ENCODE results near the gene TMEM179.

DNA sequence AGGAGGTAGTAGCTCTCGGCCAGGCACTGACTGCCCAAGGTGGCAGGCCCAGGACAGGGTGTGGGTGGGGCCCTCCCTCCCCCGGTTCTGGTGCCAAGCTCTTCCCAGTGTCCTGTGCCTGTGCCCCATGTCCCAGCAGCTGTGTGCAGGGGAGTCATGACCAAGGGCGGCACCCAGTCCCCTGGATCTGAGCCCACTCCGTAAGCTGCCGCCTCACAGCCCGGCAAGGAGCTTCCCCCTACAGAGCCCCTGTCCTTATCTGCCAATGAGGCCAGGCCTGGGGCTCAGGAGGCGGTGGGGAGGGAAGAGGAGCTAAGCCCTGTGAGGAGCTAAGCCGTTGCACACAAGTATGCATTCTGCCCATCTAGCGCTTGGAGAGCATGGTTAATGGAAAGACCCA is 30.6 kb downstream of the TMEM179 start:
- TF ChIP-seq RARB (CRISPR knock-in tag; IDR thresholded peaks at IDR 0.05) (no peak), ARNTL (CRISPR knock-in tag; IDR thresholded peaks at IDR 0.05; ENCODE audit: borderline replicate concordance, low read depth) (no peak), POU6F1 (CRISPR knock-in tag; IDR thresholded peaks at IDR 0.05; ENCODE audit: borderline replicate concordance, low read depth) (no peak), ZFP3 (CRISPR knock-in tag; IDR thresholded peaks at IDR 0.05) (no peak), OSR1 (CRISPR knock-in tag; IDR thresholded peaks at IDR 0.05) (no peak), SNAI2 (CRISPR knock-in tag; IDR thresholded peaks at IDR 0.05) (no peak)
- TF ChIP-seq, protein P1, sequence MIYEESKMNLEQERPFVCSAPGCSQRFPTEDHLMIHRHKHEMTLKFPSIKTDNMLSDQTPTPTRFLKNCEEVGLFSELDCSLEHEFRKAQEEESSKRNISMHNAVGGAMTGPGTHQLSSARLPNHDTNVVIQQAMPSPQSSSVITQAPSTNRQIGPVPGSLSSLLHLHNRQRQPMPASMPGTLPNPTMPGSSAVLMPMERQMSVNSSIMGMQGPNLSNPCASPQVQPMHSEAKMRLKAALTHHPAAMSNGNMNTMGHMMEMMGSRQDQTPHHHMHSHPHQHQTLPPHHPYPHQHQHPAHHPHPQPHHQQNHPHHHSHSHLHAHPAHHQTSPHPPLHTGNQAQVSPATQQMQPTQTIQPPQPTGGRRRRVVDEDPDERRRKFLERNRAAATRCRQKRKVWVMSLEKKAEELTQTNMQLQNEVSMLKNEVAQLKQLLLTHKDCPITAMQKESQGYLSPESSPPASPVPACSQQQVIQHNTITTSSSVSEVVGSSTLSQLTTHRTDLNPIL (CRISPR knock-in tag; IDR thresholded peaks at IDR 0.05; ENCODE audit: low read depth): no peak

Data from SK-N-SH treated with all-trans-retinoic acid at 6 μM for 48 hours (cell line).